HG03442 (cell line): ENCODE data around the gene STPG4.
"Not testable (repeated sequence)": the region's sequence is repeated elsewhere in the genome, so short reads cannot be mapped to it uniquely, and the experiment has no call there.

Experiments used
- ATAC-seq: cut with Tn5 transposase; IDR thresholded peaks from one replicate; pipeline ENCODE4 v1.9.1; 2021; ENCODE audit warnings: mild to moderate bottlenecking, moderate library complexity; ENCODE audit not compliant: unreplicated experiment

STPG4 gene

GRCh38 chr2:47128705-47129104 is 26.4 kb downstream of the STPG4 start:
- no peak for ATAC-seq

- ATAC-seq: no peak
These were observed 27.1 kb downstream of the STPG4 start for GRCh38 chr2:47127862-47128543.

GRCh38 chr2:47126783-47127182 is 28.3 kb downstream of the STPG4 start:
- ATAC-seq: no peak

- not testable (repeated sequence) for ATAC-seq
These were observed 30.4 kb downstream of the STPG4 start for GRCh38 chr2:47124740-47125139.

- not testable (repeated sequence) for ATAC-seq
These were observed 34.7 kb downstream of the STPG4 start for GRCh38 chr2:47120424-47120823.

GRCh38 chr2:47119001-47119400 is 36.1 kb downstream of the STPG4 start:
- no peak for ATAC-seq

- no peak for ATAC-seq
These were observed 36.5 kb downstream of the STPG4 start for GRCh38 chr2:47118581-47118980.

- ATAC-seq: no peak
These were observed 42.3 kb downstream of the STPG4 start for GRCh38 chr2:47112665-47113435.

- no peak for ATAC-seq
These were observed 45.4 kb downstream of the STPG4 start for GRCh38 chr2:47109680-47110079.

GRCh38 chr2:47109007-47109375 is 46.1 kb downstream of the STPG4 start:
- ATAC-seq: no peak

GRCh38 chr2:47108267-47109006 is 46.7 kb downstream of the STPG4 start:
- ATAC-seq: not testable (repeated sequence)

GRCh38 chr2:47107201-47107600 is 47.9 kb downstream of the STPG4 start:
- ATAC-seq: not testable (repeated sequence)

GRCh38 chr2:47106231-47106630 is 48.9 kb downstream of the STPG4 start:
- ATAC-seq: not testable (repeated sequence)

GRCh38 chr2:47099712-47100111 is 55.4 kb downstream of the STPG4 start:
- not testable (repeated sequence) for ATAC-seq

GRCh38 chr2:47098953-47099352 is 56.2 kb downstream of the STPG4 start:
- ATAC-seq: no peak

GRCh38 chr2:47097563-47097962 is 57.5 kb downstream of the STPG4 start:
- ATAC-seq: no peak

- ATAC-seq: no peak
These were observed 58.7 kb downstream of the STPG4 start for GRCh38 chr2:47096451-47096850.

GRCh38 chr2:47095349-47096020 is 59.6 kb downstream of the STPG4 start:
- no peak for ATAC-seq

- ATAC-seq: no peak
These were observed 60.5 kb downstream of the STPG4 start for GRCh38 chr2:47094511-47095142.

GRCh38 chr2:47093626-47094025 is 61.5 kb downstream of the STPG4 start:
- no peak for ATAC-seq

GRCh38 chr2:47092465-47092864 is 62.6 kb downstream of the STPG4 start:
- no peak for ATAC-seq
